HG02623 (cell line): ENCODE results near the gene CXCR1.
"Not testable (repeated sequence)": the region's sequence is repeated elsewhere in the genome, so short reads cannot be mapped to it uniquely, and the experiment has no call there.

Experiments
- ATAC-seq: cut with Tn5 transposase; IDR thresholded peaks from one replicate; pipeline ENCODE4 v1.9.1; 2021; ENCODE audit warnings: moderate library complexity; ENCODE audit not compliant: unreplicated experiment

The CXCR1 gene

DNA sequence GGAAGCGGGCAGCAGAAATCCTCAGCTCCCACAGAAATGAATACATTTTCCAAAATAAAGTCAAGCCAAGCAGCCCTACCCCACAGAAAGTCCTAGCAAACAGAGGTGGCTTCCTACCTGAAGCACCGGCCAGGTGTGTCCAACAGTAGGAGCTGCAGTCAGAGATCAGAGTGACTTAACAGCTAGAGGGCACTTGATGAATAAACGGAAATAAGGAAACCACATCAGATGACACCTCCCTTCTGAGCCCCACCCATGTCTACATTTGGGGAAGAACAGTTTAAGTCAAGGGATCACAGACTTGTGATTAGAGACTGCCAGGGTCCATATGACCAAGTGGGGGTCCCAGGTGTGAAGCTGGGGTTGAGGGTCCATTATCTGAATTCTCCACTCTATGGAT is at the start of gene CXCR1:
Gene CXCR1, minus strand, starts transcription at position 172 of the 400 bp plus-strand sequence. CDS start 1,751 bp downstream, outside the sequence.
- ATAC-seq: no peak

DNA sequence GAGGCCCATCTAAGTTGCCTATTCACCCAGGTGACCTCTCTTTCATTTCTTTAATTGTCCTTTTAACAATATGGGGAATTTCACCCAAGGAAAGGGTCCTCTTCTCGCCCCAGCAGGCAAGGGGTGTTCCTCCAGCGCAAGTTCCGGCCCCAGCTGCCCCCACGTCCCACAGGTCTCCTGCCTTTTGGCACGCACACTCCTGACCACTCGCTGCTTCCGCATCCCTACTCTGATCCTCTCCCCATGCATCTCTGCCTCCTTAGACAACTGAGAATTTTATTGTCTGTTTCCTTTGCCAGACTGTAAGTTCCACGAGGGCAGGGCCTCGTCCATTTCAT is 49.5 kb upstream of the CXCR1 start:
- no peak for ATAC-seq

DNA sequence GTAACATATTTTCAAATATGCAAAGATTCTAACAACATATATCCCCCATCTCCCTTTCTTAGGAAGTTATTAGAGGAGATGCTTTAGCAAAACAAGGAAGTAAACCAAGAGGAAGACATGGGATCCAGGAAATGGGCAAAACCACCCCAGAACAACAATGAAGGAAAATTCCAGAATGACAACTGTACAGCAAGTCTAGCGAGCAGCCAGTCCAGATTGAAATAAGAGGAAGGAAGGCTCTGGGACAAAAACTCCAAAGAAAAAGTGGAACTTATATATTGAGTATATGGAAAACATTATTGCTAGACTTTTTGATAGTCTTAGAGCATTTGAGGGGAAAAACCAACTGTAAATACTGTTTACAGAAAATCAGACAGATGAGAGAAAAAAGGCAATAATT is 47.4 kb upstream of the CXCR1 start:
- ATAC-seq: no peak

DNA sequence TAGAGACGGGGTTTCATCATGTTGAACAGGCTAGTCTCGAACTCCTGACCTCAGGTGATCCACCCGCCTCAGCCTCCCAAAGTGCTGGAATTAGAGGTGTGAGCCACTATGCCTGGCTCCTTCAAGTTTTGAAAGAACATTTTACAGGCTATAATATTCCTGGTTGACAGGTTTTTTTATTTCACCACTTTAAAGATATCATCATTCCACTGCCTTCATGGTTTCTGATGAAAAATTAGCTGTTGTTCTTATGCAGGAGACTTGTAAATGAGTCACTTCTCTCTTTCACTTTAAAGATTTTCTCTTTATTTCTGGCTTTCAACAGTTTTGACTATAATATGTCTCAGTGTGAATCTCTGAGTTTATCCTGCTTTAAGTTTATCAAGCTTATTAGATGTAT is 42.3 kb upstream of the CXCR1 start:
- ATAC-seq: no peak

DNA sequence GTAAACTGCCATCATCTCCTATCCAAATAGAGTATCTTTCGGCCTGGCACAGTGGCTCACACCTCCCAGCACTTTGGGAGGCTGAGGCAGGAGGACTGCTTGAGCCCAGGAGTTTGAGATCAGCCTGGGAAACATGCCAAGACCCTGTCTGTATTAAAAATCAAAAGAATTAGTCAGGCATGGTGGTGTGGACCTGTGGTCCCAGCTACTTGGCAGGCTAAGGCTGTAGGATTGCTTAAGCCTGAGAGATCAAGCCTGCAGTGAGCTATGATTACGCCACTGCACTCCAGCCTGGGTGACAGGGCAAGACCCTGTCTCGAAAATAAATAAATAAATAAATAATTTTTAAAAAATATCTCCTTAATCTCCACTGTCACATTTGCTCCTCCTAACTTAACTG is 35.5 kb upstream of the CXCR1 start:
- no peak for ATAC-seq

DNA sequence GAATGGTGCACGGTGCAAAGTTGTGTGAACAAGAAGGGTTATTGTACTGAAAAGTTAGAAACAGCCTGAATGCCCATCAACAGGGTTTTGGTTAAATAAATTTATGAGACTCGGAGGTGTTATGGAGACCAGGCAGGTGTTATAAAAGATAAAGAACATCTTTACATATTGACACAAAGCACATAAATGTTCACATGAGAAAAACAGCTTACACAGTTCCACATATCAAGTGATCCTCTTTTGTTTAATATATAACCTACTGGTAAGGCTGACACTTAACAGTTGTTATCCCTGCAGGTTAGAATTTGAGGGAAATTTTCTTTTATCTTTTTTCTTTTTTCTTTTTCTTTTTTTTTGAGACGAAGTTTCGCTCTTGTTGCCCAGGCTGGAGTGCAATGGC is 30.2 kb upstream of the CXCR1 start:
- no peak for ATAC-seq

DNA sequence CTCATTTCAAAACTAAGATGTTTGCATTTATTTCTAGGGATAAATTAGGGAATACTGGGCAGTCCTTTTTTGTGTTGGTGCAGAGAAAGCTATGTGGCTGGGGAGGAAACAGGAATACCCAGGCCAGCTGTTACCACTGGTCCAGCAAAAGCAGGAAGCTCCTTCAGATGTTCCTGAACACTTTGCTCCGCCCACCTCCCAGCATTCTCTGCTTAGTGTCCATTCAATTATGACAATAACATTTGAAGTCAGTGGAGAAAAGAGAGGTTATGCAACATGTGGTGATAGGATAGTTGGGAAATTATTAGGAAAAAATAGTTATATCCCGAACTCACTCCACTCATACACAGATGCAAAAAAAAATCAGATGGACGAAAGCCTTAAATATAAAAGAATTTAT is 28.1 kb upstream of the CXCR1 start:
- ATAC-seq: no peak

DNA sequence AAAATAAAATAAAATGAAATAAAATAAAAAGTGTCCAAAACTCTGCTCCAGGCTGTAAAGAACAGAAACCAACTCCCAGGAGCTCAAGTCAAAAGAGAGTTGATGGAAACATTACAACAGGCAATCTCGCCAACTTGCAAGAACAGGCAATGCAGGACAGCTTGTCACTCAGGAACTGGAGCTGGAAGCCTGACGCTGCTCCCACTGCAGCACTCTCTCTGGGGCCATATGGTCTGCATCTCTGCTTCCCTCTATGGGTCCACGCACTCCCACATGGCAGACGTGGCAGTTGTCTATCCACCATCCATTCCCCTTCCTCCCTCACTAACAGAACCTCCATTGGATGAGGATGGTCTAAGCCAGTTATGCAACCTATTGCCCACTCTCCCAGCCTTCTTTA is 26.9 kb upstream of the CXCR1 start:
- ATAC-seq: no peak

DNA sequence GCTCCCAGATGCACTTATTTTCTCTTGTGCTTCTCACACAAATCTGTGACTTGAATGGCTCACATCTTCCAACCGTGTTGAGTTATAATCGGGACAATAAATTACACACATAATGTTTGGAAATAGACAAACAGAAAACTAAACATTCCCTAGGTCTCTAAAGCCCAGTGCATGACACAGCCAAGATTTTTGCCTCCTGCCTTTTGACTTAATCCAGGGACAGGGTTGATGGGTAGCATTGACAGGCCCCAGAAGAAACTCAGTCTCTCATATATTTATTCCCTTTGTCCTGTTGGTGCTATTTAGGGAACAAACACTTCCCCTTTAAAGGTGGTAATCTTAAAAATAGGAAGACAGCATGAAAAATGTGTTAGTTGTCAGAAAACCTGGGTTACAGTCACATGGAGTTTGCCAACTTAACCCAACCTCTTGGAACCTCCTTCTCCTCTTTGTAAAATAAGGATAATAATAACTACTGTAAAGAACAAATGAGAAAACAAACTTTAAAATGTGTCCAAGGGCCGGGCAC is 26.2 kb upstream of the CXCR1 start:
- no peak for ATAC-seq

DNA sequence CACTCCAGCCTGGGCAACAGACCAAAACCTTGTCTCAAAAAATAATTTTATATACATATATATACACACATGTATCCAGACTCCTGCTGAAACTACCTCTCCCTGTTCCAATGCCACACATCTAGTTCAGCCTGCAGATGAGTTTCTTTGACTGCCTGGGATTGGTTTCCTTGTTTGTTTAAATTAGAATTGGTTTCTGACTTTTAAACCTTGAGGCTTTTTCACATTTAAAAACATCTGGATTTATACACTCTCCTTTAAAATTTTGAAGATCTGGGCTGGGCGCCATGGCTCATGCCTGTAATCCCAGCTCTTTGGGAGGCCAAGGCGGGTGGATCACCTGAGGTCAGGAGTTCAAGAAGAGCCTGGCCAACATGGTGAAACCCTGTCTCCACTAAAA is 21.8 kb upstream of the CXCR1 start:
- no peak for ATAC-seq

DNA sequence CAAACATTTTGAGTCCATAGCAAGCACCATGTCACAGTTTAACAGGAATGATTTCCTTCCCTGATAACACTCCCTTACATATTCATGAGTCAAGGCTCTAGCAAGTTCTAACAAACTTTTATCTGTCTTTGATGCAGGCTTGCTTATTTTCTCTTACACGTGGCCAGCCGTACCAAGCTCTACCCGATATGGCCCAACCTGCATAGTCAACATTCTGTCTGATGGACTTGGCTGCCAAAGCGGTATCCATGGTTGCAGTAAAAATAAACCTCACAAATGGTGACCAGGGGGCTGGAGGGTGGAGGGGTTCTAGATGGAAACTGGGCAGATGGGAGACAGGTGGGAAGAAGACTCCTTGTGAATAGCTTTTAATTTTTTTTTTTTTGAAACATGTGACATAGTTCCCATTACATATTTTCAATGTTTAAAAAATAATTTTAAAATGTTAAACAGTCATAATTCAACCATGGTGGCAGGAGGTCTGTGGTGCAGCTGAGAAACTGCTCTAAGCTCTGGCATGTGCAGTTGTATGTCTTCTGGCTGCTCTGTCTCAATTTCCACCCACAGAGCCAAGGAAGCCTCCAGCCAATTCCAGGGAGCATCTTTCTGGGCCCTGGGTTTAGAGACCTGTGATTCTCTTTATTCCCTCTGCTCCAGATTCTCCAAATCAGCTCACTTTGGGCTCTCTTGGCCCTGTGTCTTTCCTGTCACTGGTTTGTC is 20.7 kb upstream of the CXCR1 start:
- no peak for ATAC-seq

DNA sequence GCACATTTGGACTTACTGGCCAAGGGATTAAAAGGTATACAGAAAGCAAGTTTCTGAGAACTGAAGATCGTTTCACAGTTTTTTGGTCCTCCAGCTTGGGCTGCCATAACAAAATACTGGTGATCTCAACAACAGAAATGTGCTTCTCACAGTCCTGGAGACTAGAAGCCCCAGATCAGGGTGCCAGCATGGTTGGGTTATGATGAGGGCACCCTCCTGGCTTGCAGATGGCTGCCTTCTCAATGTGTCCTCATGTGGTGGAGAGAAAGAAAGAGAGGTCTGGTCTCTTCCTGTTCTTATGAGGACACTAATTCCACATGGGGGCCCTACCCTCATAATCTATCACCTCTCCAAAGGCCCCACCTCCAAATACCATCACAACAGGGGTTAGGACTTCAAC is 20.1 kb upstream of the CXCR1 start:
- no peak for ATAC-seq

DNA sequence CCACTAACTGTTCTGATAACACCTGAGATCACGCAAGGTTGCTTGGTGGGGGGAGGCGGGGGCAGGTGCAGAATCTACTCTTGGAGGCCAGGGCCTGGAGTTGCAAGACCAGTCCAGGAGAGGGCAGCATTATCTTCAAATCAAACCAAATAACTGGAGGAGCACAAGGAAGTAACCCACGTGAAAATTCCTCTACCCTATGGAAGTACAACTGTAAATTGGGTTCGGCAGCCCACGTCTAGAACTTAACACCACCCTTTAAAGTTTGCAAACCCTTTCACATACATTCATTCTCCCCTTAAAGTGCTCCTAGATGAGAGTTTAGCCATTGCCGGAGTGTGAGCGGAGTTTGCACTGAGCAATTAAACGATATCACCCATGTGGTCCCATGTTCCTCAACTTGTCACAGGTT is 19.6 kb upstream of the CXCR1 start:
- no peak for ATAC-seq

DNA sequence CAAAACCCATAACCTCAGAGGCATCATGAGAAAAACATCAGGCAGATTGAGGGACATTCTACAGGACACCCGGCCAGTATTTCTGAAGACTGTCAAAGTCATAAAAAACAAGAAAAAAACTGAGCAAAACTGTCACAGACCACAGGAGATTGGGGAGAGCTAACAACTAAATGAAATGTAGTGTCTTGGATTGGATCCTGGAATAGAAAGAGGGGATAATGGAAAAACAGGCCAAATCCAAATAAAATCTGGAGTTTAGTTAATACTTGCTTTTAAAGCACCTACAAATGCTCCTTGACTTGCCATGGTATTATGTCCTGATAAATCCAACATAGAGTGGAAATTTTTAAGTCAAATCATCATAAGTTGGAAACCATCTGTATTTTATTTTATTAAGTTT is 17.6 kb upstream of the CXCR1 start:
- ATAC-seq: no peak

DNA sequence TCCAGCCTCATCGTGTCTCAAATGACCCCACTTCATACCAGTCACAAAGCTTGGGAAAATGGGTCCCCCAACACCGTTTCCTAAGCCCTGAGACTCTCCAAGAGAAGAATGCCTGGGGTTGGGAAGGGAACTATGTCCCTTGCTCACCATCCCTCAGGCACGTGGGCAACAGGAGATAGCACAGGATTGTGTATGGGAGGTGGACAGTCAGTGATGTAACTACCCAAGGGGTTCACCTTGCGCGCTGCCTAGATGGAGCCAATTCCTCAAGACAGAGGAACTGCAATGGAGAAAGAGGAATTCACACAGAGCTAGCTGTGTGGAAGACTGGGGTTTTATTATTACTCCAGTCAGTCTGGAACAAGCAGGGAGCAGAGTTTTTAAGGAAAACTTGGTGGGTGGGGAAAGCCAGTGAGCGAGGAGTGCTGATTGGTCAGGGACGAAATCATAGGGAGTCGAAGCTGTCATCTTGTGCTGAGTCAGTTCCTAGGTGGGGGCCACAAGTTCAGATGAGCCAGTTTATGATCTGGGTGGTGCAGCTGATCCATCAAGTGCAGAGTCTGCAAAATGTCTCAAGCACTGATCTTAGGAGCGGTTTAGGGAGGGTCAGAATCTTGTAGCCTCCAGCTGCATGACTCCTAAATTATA is 13.8 kb upstream of the CXCR1 start:
- no peak for ATAC-seq

DNA sequence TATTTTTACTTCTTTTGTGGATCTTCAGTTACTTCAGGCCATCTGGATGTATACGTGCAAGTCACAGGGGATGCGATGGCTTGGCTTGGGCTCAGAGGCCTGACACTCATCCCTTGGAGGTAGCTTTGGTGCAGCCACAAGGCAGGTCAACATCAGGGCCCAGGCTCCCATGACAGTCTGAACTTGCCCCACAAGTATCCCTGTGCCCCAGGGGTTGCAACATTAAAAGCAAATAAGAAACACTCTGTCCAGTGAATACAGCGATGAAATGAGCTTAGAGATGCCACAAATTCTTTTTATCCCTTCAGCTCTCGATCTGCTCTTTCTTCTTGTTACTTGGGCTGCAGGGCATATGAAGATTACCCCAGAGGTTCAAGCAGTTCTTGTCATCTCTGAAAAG is 13.0 kb upstream of the CXCR1 start:
- ATAC-seq: no peak

DNA sequence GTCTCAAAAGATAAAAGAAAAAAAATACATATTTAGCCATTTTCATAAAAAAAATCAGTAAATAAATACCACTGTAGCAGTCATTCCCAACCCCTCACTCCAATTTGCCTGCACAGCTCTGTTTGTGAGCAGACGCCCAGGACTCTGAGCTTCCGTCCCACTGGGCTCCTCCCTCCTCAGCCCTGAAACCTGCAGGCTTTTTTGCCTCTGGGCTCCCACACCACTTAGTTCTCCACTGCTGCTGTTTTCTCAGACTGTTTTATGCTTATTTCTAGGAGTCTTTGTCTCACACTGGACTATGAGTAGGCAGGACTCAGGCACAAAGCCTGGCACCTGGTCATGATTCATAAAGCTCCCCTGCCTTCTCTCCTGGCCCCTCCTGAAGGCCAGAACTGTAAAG is 6.1 kb upstream of the CXCR1 start:
- no peak for ATAC-seq

DNA sequence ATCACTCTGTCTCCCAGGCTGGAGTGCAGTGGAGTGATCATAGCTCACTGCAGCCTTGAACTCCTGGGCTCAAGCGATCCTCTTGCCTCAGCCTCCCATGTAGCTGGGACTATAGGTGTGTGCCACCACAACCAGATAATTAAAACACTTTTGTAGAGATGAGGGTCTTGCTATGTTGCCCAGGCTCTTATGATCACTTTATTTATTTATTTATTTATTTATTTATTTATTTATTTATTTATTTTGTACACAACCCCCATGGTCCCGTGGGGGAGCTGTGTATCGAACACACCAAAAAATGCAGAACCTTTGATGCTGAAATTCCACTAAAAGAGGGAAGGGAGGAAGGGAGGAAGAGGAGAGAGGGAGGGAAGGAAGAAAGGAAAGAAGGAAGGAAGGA is 5.0 kb upstream of the CXCR1 start:
- ATAC-seq: not testable (repeated sequence)

DNA sequence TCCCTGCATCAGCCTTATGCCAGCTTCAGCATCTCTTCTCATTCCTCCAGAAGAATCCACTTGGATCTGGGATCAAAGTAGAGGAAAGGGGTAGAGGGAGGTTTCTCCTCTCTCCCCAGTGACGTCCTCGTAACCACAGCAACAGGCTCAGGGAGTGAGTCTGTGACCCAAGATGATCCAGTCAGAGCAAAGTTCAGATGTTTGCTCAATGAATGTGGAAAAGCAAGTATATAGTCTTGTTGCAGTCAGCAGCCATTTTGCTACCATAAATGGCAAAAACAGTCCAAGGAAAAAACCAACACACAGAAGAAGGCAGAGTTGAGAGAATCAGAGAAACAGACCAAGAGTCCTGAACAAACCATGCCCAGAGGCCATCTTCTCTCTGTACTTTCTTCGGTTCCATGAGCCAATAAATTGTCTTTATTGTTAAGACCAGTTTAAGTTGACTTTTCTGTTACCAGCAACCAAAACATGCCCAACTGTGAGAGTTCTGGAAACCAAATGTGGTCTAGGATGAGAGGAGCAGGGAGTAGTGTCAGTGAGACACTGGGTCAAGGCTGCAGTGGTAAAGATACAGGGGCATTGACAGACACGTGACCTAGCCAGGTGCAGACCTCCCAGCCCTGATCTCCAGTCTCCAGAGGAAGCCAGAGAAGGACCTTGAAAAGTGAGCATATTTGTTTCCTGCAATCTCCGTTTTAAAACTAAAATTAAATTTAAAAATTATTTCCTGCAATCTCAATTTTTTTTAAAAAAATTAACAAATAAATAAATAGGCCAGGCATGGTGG is 3.2 kb upstream of the CXCR1 start:
- no peak for ATAC-seq

DNA sequence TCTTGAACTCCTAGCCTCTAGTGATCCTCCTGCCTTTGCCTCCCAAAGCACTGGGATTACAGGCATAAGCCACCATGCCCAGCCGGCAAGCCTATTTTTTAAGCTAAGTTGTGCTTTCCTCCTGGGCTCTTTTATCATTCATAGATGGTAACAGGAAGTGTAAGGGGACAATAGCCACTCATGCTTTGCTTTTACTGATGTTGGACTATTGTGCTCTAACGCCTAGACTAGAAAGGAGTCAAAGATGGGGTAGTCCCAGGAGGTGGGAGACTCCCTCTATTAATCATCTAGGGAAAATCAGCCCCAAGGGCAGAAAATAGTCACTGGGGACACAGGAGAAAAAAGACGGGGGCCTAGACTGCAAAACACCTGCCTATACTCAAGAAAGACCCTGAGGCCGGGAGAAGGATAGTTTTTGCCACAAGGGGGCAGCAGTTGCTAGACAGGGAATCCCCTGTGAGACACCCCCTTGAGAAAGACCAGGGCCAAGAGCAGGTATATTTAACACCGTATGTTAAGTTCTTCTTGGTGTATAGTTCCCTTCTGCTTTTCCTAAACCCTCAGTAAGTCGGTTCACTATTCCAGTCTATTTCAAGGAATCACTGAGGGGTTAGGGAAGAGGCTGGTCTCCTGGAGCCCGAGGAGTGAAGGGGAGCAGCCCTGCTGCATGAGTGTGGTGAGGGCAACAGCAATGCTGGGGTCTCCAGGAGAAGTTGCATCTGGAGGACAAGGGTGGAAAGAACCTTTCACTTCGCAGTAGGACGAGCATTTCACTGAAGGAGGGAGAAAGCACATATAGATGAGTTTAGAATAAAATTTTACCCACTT is 2.1 kb upstream of the CXCR1 start:
- no peak for ATAC-seq

DNA sequence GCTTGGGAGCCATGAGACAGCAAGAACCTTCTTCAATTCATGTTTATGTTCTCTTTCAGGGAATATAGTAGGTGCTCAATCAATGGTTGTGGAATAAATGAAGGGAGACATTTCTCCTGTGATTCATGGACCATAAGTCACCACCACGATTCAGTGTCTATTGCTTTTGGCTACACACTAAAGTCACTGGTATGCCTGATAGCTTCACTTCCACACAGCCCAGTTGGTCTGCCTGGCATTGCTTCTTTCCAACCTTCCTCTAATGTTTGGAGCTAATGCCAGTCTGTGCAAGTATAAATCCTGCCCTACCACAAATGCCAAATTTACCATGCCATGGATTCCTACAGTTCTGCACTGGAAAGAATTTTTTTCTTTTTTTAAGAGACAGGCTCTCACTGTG is 1.3 kb upstream of the CXCR1 start:
- ATAC-seq: no peak
